ENCODE measurements around the gene ACE. TPM values are rescaled to one million over a fixed set of nuclear protein-coding genes. Genes with fewer than 3 reads are reported as not detected.

Gene ACE
- total RNA-seq, 6 experiments from 2014 or later, result 1.6 to 2.1 (median 1.7) TPM

Other genes starting within 250 kb of the ACE start
- 10 to 100 TPM in 4 of 6 experiments, 1 to 10 TPM in 2; 5.5 to 21.4 (median 15.9) TPM for gene CYB561, start 30.8 kb upstream of the ACE start, total RNA-seq (2021; fragmentation: NEBNext Ultra II Directional; extraction: Animal tissue kit (Norgen Biotek cat#: 25700))
- not detected for gene KCNH6, start 46.3 kb downstream of the ACE start, total RNA-seq (2021; fragmentation: NEBNext Ultra II Directional; extraction: Animal tissue kit (Norgen Biotek cat#: 25700))
- gene DCAF7, start 73.4 kb downstream of the ACE start, total RNA-seq (2021; fragmentation: NEBNext Ultra II Directional; extraction: Animal tissue kit (Norgen Biotek cat#: 25700)), result 10 to 100 TPM; 58.6 to 67.0 (median 63.3) TPM
- 10 to 100 TPM; 26.5 to 32.6 (median 30.9) TPM for gene TACO1, start 123.8 kb downstream of the ACE start, total RNA-seq (2021; fragmentation: NEBNext Ultra II Directional; extraction: Animal tissue kit (Norgen Biotek cat#: 25700))
- 10 to 100 TPM; 24.2 to 31.5 (median 27.2) TPM for gene MAP3K3, start 145.4 kb downstream of the ACE start, total RNA-seq (2021; fragmentation: NEBNext Ultra II Directional; extraction: Animal tissue kit (Norgen Biotek cat#: 25700))
- 1 to 10 TPM; 1.7 to 5.8 (median 4.1) TPM for gene LIMD2, start 223.1 kb downstream of the ACE start, total RNA-seq (2021; fragmentation: NEBNext Ultra II Directional; extraction: Animal tissue kit (Norgen Biotek cat#: 25700))

Data from HFFc6 (cell line).